Medulla oblongata (tissue), 1 donor: ENCODE data around the gene APBB3.

ENCODE experiments used
- DNase-seq: peaks from one replicate; pipeline ENCODE4 v3.0.0-alpha.2; 2015; ENCODE audit errors: extremely low spot score

Gene APBB3

GRCh38 chr5:140553657-140554056, 10.7 kb downstream of the APBB3 start:
- DNase-seq, result no peak

GRCh38 chr5:140551872-140552271, 12.5 kb downstream of the APBB3 start:
- DNase-seq, result no peak

- no peak for DNase-seq
These were observed 14.0 kb downstream of the APBB3 start for GRCh38 chr5:140550147-140551079.

- DNase-seq, result peak; percentile 71
These were observed 14.9 kb downstream of the APBB3 start for GRCh38 chr5:140549237-140550144.

GRCh38 chr5:140548791-140549190, 15.6 kb downstream of the APBB3 start:
- DNase-seq, result no peak

- no peak for DNase-seq
These were observed 16.1 kb downstream of the APBB3 start for GRCh38 chr5:140548300-140548688.

GRCh38 chr5:140547508-140548299, 16.7 kb downstream of the APBB3 start, which contains the start of gene EIF4EBP3:
Gene EIF4EBP3, plus strand, starts transcription at chr5:140547662. Its CDS starts 76 bp downstream, at chr5:140547738.
- DNase-seq, result peak; percentile 98

GRCh38 chr5:140546851-140547507, 17.4 kb downstream of the APBB3 start:
- no peak for DNase-seq

GRCh38 chr5:140545606-140546005, 18.8 kb downstream of the APBB3 start:
- DNase-seq, result no peak

GRCh38 chr5:140544986-140545385, 19.4 kb downstream of the APBB3 start:
- no peak for DNase-seq

- no peak for DNase-seq
These were observed 21.4 kb downstream of the APBB3 start for GRCh38 chr5:140542972-140543371.

- DNase-seq, result no peak
These were observed 24.2 kb downstream of the APBB3 start for GRCh38 chr5:140540227-140540626.

GRCh38 chr5:140524003-140524402, 40.4 kb downstream of the APBB3 start:
- no peak for DNase-seq

GRCh38 chr5:140513124-140513523, 51.3 kb downstream of the APBB3 start:
- no peak for DNase-seq

GRCh38 chr5:140509898-140510297, 54.5 kb downstream of the APBB3 start:
- no peak for DNase-seq
